GM21367 (cell line): ENCODE measurements around the gene PRKCE.

Source experiments
- ATAC-seq: cut with Tn5 transposase; IDR thresholded peaks from one replicate; pipeline ENCODE4 v1.9.1; 2021; ENCODE audit not compliant: unreplicated experiment

The PRKCE gene

DNA sequence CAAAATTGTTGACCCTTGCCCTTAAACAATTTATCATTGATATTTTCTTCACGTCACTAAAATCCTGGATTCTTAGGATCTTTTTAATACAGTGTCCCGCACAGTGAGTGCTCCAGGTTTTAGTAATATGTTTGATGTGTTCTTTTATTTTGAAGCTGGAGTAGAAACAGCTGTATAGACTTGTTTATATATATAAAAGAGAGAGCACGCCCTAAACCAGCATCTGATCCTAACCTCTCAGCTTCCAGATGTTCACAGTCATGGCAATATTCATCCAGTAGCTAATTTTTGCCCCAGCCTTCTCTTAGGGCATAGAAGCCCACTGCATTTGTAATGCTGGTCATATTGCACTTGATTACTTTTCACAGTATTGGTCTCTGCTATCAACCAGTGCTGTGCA lies 475.7 kb downstream of the PRKCE start:
- ATAC-seq: no peak

DNA sequence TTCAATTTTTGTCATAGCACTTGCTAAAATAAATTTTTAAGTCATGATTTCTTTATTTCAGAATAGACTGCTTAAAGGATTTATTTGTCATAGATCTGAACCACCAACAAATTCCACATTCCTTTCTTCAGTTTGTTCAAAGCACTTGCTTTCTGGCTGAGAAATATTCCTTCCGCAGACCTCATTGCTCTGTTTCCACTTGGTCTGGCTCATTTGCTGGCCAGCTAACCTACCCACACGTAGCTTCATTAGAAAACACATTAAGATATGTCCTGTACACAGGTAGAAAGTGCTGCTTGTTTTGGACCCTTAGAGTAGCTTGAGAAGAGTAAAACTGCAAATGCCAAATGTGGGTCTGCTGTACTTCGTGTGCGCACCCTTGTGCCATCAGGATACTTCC lies 479.0 kb downstream of the PRKCE start:
- ATAC-seq: no peak

- no peak for ATAC-seq
These were observed 481.5 kb downstream of the PRKCE start for GRCh38 chr2:46132996-46133395.

- no peak for ATAC-seq
These were observed 483.2 kb downstream of the PRKCE start for GRCh38 chr2:46134531-46135227.

GRCh38 chr2:46135228-46135855 lies 483.9 kb downstream of the PRKCE start:
- no peak for ATAC-seq

GRCh38 chr2:46135958-46136357 lies 484.5 kb downstream of the PRKCE start:
- no peak for ATAC-seq

DNA sequence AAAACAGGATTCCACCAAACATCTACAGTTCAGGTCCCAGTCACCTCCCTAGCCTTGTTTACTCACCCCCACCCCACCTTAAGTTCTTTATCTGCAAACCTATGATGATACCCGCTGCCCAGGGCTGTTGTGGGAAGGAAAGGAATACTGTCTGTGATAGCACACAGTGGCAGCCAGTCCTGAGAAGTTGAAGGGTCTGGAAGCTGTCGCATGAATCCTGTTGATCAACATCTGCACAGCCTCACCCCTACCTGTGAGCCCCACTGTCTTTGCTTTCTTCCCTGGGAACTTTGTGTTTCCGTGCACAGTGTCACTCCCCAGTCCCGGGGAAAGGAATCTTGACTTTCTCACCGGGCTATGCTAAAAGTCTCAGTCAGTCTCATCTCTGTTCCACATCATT lies 485.0 kb downstream of the PRKCE start:
- no peak for ATAC-seq

DNA sequence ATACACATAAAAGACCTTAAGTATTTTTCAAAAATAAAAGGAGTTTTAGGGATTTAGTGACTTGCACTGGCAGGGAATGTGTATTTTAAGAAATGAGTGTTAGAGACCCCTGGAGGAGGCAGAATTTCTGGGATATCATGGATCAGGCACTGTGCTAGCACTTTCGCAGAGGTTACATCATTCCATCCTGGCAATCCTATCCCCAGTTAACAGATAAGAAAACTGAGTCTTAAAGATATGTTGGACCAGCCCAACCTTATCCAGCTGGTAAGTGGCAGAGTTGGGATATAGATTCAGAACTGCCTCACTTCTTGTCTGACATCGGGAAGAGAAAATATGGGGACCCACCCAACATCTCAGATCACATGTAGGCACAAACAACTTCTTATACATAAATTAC lies 485.5 kb downstream of the PRKCE start:
- ATAC-seq: no peak

GRCh38 chr2:46142546-46143428 lies 491.3 kb downstream of the PRKCE start:
- ATAC-seq: no peak

GRCh38 chr2:46143429-46144132 lies 492.1 kb downstream of the PRKCE start:
- no peak for ATAC-seq

- ATAC-seq: no peak
These were observed 492.8 kb downstream of the PRKCE start for GRCh38 chr2:46144133-46144800.

DNA sequence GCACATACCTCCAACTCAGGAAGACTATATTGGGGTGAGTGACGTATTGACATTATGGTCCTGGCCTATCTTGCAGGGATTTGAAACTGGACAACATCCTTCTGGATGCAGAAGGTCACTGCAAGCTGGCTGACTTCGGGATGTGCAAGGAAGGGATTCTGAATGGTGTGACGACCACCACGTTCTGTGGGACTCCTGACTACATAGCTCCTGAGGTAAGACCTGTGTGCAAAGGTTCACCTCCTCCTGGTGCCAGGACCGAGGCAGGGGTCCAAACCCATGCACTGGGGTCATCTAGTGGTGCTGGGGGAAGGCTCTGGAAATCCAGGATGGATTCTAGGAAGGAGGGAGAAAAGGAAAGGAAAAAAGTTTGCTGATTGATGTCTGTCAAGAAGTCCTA lies 493.5 kb downstream of the PRKCE start:
- no peak for ATAC-seq

DNA sequence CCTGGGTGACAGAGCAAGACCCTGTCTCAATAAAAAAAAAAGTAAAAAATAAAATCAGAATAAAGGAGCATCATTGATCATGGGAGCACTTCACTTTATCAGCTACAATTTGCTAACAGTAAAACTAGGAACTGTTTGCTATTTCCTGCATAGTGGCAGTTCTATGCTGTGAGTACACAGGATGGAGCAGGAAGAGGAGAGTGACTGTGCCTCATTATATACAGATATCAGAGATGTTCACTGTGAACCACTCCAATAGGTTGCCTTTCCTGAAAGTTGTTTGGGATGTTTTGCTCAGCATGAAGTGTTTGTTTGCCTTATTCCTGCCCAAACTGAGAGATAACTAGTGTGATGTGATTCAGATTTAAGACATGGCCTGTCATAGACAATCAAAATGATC lies 494.4 kb downstream of the PRKCE start:
- no peak for ATAC-seq

DNA sequence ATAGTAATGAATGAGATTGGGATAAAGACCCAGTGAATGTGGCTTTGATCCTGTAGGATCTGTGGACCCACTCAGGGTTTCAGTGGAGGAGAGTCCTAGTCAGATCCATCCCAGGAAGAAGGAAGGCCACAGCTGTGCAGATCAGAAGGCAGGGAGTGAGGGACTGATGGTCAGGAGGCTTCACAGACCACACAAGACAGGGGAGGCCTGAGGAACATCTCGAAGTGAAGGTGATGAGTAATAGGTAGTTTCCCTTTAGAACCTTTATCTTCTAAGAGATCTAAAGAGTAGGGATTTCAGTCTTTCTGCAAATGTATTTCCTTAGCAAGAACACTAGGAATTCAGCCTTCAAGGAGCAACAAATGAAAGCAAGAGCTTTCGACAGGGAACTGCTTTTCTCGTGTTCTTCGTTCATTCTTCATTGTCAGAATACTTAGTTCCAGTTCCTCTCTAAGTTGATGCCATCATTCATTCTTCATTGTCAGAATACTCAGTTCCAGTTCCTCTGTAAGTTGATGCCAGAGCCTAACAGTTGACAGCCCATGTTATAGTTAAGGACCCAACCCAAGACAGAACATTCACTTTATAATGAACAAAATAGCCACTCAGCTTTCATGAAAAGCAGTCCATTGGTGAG lies 495.5 kb downstream of the PRKCE start:
- no peak for ATAC-seq

GRCh38 chr2:46147626-46148368 lies 496.3 kb downstream of the PRKCE start:
- ATAC-seq: no peak

GRCh38 chr2:46148369-46148736 lies 496.9 kb downstream of the PRKCE start:
- ATAC-seq: no peak

DNA sequence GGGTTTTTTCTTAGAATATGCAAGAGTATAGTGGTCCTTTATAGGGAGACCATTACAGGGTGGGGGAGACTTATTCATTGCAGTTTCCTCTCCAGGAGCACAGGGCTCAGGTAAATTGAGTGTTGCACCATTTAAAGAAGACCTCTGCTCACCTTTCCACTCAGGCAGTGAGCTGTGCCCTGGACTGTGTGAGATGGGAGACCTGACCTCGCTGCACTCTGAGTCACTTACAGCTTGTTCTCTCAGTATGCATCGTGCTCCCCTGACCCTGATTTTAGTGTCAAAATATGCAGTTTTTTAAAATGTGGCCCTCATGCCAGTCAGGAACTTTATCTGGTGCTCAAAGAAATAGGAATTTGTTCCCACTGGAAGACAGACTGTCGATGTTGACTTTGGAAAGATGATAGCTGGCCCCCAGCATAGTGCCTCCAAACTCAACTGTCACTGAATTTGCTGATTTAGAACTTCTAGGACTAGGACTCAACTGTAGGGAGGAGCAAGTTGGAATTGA lies 499.0 kb downstream of the PRKCE start:
- ATAC-seq: no peak

- ATAC-seq: no peak
These were observed 500.1 kb downstream of the PRKCE start for GRCh38 chr2:46151577-46151976.

DNA sequence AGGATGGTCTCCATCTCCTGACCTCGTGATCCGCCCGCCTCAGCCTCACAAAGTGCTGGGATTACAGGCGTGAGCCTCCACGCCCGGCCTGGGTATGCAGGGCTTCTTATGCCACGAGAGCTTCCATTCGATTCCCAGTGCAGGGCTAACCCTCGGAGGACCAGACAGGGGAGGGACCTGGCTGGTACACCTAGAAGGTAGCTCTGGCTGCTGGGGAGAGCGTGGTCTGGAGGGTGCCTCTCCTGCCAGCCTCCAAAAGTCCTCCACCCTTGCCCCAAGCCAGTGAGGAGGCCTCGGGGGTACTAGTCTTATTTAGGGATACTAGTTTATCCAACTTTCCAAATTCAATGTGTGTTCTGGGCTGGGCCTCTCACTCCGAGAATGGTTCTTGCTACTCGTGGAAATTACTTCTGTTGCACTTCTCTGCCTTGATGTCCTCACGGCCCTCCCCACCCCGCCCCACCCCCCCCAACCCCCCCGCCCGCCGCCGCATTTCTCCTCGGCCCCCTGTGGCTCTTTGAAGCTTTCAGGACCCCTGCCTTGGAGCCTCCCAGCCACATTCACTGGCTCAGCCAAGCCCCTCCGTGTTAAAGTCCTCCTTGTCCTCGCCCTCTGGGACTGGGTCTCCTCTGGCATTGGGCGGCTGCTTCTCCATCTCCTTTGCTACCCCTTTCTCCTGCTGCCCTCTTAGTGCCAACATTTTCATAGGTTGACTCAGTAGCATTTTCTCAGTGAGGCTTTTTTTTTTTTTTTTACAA lies 502.7 kb downstream of the PRKCE start:
- no peak for ATAC-seq
